ELF-1 (cell line): Measurements from ENCODE around the gene CDK17.
"Not testable (repeated sequence)": the region's sequence is repeated elsewhere in the genome, so short reads cannot be mapped to it uniquely, and the experiment has no call there.

Experiments
- DNase-seq: peaks from one replicate; pipeline ENCODE4 v3.0.0-alpha.2; 2016; ENCODE audit warnings: low read depth, low spot score

Gene CDK17

DNA sequence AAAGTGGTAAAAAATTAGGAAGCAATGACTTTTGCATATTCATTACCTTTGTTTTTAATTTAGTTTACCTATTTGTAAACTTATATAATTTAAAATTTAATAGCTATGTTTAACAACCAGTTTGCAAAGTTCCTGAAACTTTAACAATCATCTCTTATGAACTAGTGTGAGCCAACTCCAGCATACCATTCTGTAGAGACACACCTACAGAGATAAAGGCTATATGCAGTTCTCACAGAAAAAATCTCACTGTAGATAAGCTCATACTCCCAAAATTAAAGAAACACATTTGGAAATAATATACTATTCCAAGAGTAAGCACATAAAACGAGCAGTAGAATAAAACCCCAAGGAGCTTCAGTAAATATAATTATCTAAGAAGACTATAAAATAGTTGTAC is 77.5 kb downstream of the CDK17 start:
- DNase-seq, result no peak

GRCh38 chr12:96321941-96322340 is 78.3 kb downstream of the CDK17 start:
- no peak for DNase-seq

DNA sequence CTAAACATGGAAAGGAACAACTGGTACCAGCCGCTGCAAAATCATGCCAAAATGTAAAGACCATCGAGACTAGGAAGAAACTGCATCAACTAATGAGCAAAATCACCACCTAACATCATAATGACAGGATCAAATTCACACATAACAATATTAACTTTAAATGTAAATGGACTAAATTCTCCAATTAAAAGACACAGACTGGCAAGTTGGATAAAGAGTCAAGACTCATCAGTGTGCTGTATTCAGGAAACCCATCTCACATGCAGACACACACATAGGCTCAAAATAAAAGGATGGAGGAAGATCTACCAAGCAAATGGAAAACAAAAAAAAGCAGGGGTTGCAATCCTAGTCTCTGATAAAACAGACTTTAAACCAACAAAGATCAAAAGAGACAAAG is 82.4 kb downstream of the CDK17 start:
- DNase-seq, result not testable (repeated sequence)

GRCh38 chr12:96315741-96316481 is 84.3 kb downstream of the CDK17 start:
- DNase-seq, result peak; percentile 37

GRCh38 chr12:96314723-96315122 is 85.5 kb downstream of the CDK17 start:
- DNase-seq, result no peak

GRCh38 chr12:96313606-96314005 is 86.6 kb downstream of the CDK17 start:
- DNase-seq, result no peak

DNA sequence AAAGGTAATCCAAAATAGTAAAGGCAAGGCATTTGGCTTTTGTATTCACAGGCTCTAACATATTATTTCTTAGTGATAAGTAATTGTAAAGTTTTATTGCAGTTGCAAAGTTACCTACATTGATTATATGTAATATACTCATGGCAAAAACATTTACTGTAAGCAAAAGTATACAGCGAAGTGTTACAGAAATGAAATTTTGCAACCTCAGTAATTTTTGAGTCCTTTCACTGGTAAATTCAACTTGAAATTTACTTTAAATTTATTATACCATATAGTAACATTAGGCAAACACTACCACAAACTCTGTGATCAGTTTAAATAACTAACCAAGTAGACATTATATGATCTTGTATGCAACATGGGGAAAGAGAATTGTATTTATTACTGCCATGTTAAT is 89.0 kb downstream of the CDK17 start:
- no peak for DNase-seq

GRCh38 chr12:96310067-96310466 is 90.2 kb downstream of the CDK17 start:
- no peak for DNase-seq

GRCh38 chr12:96308881-96309280 is 91.4 kb downstream of the CDK17 start:
- DNase-seq, result no peak

DNA sequence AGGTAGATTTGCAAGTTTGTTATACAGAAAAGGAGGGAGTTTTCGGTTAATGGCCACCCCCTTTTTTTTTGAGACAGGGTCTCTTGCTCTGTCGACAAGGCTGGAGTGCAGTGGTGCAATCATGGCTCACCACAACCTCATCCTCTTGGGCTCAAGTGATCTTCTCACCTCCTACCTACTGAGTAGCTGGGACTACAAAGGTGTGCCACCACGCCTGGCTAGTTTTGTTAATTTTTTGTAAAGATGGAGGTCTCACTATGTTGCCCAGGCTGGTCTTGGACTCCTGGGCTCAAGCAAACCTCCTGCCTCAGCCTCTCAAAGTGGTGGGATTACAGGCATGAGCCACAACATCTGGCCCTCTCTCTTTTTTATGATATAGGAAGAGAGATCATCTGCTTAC is 94.6 kb downstream of the CDK17 start:
- no peak for DNase-seq

DNA sequence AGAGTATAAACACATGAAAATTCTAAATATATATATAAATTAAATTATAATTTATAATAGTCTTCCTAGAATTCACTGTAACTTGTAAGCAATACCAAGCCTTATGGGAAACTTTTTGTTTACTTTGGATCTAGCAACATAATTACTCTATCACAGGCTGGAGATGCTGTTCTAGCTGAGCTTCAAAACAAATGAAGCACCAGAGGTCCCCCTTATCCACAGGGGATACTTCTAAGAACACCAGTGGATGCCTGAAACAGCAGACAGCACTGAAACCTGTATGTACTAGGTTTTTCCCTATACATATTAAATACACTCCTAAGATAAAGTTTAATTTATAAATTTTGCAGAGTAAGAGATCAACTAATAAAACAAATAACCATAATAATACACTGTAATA is 96.6 kb downstream of the CDK17 start:
- no peak for DNase-seq

DNA sequence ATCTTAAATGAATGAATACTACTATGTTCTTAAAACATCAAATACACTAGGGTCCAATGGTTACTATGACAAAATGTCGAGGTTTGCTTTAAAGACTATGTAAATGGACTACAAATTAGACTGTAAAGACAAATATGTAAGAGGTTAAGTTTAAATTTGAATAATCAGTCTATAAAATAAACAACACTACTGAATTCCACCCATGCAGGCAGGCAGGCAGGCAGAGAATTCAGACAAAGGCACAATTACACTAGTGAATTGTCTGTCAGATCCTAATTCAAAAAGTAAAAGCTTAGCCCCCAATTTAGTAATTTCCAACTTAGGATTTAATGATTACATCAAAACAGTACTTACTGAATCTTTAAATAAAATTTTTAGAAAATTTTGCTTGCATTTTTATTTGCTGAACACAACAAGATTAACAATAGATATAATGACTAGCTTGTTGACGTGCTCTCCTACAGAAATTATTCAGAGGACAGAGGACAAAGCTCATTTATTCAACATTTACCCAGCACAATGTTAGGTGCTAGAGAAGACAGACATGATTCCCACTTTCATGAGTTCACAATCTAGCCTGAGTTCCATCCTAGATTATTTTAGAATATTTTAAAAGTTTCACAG is 97.4 kb downstream of the CDK17 start:
- DNase-seq, result no peak

- no peak for DNase-seq
Measured at GRCh38 chr12:96301732-96302131, 98.5 kb downstream of the CDK17 start.

- no peak for DNase-seq
Measured at GRCh38 chr12:96300064-96300463, 100.2 kb downstream of the CDK17 start.

DNA sequence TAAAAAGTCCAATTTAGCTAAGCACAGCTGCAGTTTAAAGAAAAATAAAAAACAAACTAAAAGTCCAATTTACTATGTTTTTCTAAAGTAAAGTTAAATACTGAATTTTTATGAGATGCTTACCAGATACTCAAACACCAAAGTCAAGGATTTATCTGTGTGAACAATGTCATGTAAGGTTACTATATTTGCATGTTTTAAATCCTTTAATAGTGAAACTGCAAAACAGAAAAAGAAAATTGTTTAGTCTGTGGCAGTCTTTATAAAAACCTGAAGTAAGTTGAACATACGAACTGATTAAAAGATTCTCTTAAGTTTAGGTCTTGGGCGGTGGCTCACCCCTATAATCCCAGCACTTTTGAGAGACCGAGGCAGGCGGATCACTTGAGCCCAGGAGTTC is 102.7 kb downstream of the CDK17 start:
- DNase-seq, result no peak

DNA sequence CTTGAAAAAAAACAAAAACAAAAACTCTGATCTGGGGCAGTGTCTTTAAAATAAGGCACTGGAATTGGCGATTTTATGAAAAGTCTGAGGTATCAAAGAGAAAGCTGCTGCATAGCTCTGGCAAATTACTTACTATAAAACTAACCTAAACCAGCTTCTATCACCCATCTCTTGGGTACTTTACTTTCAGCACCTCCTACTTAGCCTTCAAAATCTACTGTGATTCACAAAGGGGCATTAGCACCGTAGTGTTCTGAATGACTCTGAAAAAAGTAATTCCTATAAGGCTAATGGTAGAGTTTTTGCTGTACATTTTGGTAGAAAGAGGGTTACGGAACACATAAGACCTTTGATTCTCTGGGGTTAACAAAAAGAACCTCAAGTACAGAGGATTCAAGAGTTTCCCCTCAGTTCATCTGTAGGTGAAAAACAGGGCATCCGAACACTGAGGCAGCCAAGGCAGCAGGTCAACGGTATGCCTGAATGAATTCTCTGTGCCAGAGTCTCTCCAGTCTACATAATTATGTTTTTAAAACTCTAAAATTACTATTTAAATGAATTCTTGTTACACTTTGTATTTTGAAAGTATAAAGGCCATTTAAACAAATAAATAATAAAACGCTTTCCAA is 104.6 kb downstream of the CDK17 start:
- no peak for DNase-seq

GRCh38 chr12:96294831-96295230 is 105.4 kb downstream of the CDK17 start:
- DNase-seq, result no peak

DNA sequence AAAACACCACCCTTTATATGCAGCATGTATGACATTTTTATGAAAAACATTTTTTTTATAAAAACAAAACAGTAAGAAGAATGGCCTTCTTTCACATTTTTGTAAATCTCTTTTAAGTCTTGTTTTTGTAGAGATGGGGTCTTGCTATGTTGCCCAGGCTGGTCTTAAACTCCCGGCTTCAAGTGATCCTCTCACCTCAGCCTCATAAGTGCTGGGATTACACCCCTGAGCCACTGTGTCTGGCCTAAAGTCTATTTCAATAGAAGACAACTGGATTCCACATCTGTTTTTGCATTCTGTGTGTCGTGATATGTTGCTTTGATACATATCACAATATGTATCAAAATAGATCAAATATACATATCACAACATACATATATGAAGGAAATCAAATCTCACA is 107.1 kb downstream of the CDK17 start:
- DNase-seq, result no peak

DNA sequence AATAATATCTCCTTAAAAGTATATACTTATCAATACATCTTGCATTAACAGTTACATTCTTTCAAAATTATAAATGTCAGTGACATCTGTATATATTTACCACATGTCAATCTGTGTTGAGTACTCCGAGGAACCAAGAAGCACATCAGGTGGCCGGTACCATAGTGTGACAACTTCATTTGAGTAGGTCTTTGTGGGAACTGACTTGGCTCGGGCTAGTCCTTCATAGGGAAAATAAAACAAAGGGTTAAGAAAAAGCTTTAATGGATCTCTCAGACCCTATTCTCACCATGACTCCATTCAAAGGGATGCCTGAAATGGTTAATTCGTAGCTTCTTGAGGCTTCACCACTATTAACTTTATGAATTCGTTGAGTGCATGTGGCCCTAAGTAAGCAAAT is 111.2 kb downstream of the CDK17 start:
- DNase-seq, result no peak

DNA sequence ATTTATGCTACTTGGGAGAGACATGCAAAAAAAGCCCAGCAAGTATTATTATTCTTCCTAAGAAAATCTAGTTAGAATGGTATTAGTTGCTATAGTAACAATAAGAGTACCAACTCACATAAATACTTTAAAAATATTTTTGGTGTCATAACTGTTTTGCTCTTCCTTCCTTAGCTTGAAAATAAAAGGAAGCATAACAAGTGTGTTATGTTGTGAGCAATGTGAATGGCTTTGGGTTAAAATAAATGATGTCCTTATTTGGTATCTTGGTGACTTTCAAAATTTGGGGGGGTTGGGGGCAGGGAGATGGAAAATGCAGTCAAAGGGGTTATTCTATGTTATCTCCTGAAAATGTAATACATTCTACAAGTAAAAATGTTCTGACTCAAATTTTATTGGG is 115.1 kb downstream of the CDK17 start:
- DNase-seq, result no peak

DNA sequence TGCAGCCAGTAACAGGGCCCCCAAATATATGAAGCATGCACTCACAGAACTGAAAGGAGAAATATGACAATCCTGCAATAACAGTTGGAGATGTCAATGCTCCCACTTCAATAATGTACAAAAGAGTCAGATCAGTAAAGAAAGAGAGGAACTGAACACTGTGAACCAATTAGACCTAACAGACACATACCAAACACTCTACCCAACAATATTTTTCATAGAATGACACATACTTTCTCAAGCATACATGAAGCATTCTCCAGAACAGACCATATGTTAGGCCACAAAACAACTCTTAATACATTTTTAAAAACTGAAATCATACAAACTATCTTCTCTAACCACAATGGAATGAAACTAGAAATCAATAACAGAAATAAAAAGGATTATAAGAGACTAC is 125.9 kb downstream of the CDK17 start:
- DNase-seq, result no peak

- no peak for DNase-seq
Measured at GRCh38 chr12:96271469-96272199, 128.6 kb downstream of the CDK17 start.
